OCI-LY7 (cell line): Measurements from ENCODE around the gene CLASP2. TPM values are rescaled to one million over a fixed set of nuclear protein-coding genes. Genes with fewer than 3 reads are reported as not detected.
A peak's percentile ranks its signal among the peaks of the same experiment; 100 is the strongest.

Source experiments
- BruUV-seq: library from RNA; stranded (reverse); fragments of 400-500 nt; replicated peaks from 2 replicates; lab custom pipeline; 2021; lab: Mats Ljungman, UMichigan
- CTCF ChIA-PET: fragments of 300-600 bp; sonication (Branson Sonifier 250); formaldehyde crosslinking; loops from one replicate; lab custom pipeline; 2022; ENCODE audit warnings: antibody characterized with exemption; ENCODE audit not compliant: unreplicated experiment; lab: Charles Lee
- POLR2A ChIA-PET: fragments of 300-600 bp; sonication (Branson Sonifier 250); formaldehyde crosslinking; loops from one replicate; lab custom pipeline; 2022; ENCODE audit warnings: antibody characterized with exemption; lab: Charles Lee
- DNase-seq: peaks from one replicate; pipeline ENCODE4 v3.0.0-alpha.2; 2015; ENCODE audit warnings: low spot score
- H2AFZ ChIP-seq: fragments of 200-600 bp; sonication (generic), shearing (Covaris generic); 2 replicates; pipeline ENCODE4 v1.6.1; 2014; ENCODE audit warnings: mild to moderate bottlenecking, antibody characterized with exemption, low read length, moderate library complexity
- H3K27ac ChIP-seq: fragments of 200-600 bp; sonication (generic); 2 replicates; pipeline ENCODE4 v1.5.1; 2014; ENCODE audit warnings: mixed run types, low read depth, mild to moderate bottlenecking, moderate library complexity, low read length, inconsistent platforms; ENCODE audit not compliant: poor library complexity, severe bottlenecking
- H3K36me3 ChIP-seq: fragments of 200-600 bp; sonication (generic); 2 replicates; pipeline ENCODE4 v1.6.1; 2014; ENCODE audit warnings: mild to moderate bottlenecking, antibody characterized with exemption, low read length, moderate library complexity, mixed read lengths; ENCODE audit not compliant: insufficient read depth
- H3K4me1 ChIP-seq: fragments of 200-600 bp; sonication (generic); 2 replicates; pipeline ENCODE4 v1.5.1; 2014; ENCODE audit warnings: mild to moderate bottlenecking, low read length; ENCODE audit not compliant: insufficient read depth, poor library complexity, severe bottlenecking
- H3K4me2 ChIP-seq: fragments of 200-600 bp; sonication (generic); 2 replicates; pipeline ENCODE4 v1.6.1; 2014; ENCODE audit warnings: mild to moderate bottlenecking, low read length
- H3K4me3 ChIP-seq: fragments of 200-600 bp; sonication (generic); 2 replicates; pipeline ENCODE4 v1.5.1; 2014; ENCODE audit warnings: mild to moderate bottlenecking, low read depth, low read length; ENCODE audit not compliant: poor library complexity, severe bottlenecking
- H3K79me2 ChIP-seq: fragments of 200-600 bp; sonication (generic); 2 replicates; pipeline ENCODE4 v1.6.1; 2016; ENCODE audit warnings: low read depth, mild to moderate bottlenecking, low read length, moderate library complexity, mixed read lengths; ENCODE audit not compliant: insufficient read depth
- H3K9me2 ChIP-seq: fragments of 200-600 bp; sonication (generic); 2 replicates; pipeline ENCODE4 v1.6.1; 2016; ENCODE audit warnings: mild to moderate bottlenecking, low read length, mixed read lengths; ENCODE audit not compliant: insufficient read depth
- H3K9me3 ChIP-seq: fragments of 200-600 bp; sonication (generic); 2 replicates; pipeline ENCODE4 v1.6.1; 2014; ENCODE audit warnings: mild to moderate bottlenecking, mixed run types, low read length, mixed read lengths
- H4K20me1 ChIP-seq: fragments of 200-600 bp; sonication (generic); 2 replicates; pipeline ENCODE4 v1.6.1; 2014; ENCODE audit warnings: mild to moderate bottlenecking, antibody characterized with exemption, low read length, moderate library complexity, mixed read lengths; ENCODE audit not compliant: insufficient read depth
- EZH2phosphoT487 ChIP-seq: fragments of 200-600 bp; sonication (generic); IDR thresholded peaks from 2 replicates; pipeline ENCODE4 v1.6.1; 2018; ENCODE audit warnings: low read depth, borderline replicate concordance, mild to moderate bottlenecking, mixed run types, antibody characterized with exemption, low read length, moderate library complexity, mixed read lengths
- intact Hi-C: fragments of 100-400 bp; cut with micrococcal nuclease; formaldehyde crosslinking; loops from one replicate; pipeline ENCODE4 v1.10.0; 2022; ENCODE audit not compliant: unreplicated experiment
- total RNA-seq, 2 experiments: library from RNA; depleted of rRNA in 1 of 2; stranded (reverse); fragments of >200 nt in 1 of 2; shearing (Covaris generic) in 1 of 2; gene quantifications; 2 replicates each; pipeline ENCODE4 v1.2.3, GENCODE V29; 2014 to 2022
- TF ChIP-seq, protein P1 (sequence below): fragments of 200-600 bp; sonication (generic); conservative IDR thresholded peaks from 2 replicates; pipeline ENCODE4 v1.5.1; 2014; ENCODE audit warnings: mild to moderate bottlenecking, antibody characterized with exemption, low read length, moderate library complexity, mixed read lengths

CLASP2 gene
- total RNA-seq, 2 experiments from 2014 or later: 95.5 to 99.1 TPM

DNA sequence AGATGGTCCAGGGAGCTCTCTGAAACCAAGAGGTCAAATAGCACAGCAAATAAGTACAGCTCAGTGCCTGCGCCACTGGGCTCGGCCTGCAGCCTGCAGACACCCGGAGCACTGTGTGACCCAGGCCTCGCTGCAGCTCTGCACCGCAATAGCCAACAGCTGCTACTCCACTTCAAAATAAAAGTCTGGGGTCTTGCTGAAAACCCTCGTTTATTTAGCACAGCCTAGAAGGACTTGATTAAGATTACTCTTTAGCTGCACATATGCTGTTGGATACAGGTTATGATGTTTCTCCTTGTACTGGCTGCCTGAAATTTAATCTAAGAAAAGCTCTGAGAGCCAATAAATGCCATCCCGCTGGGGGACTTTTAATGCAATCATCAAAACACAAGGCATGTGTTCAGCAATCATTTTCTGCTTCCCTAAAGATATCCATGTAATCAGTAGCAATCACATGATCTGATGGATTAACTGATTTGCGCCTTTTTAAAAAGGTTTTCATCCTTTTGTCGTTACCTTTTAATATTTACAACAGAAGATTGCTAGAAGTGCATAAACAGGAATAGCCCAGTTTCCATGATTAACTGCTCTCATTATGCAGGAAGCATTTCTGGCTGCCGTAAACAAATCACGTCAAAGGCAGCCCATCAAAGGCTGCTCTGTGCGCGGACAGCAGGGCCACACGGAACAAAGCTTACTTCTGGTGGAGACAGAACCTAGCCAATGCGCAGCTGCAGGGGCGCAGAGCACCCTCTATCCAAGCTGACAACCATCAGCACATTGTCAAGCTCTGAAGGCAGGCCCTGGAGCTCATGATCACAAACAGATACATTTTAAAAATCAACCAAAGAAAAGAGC, 58.8 kb downstream of the CLASP2 start:
- ChIA-PET CTCF (interaction anchor here (2.1 kb wide), 1 partner anchor 140 kb away, joined by 6 read pairs; the partner anchor contains the start of gene PDCD6IP), POLR2A (interaction anchor here (0.6 to 3.1 kb wide), 25 partner anchors 9 to 603 kb away, joined by 3 to 28 read pairs (median 6); partner anchors contain the start of genes CLASP2, PDCD6IP and UBP1)
- Histone ChIP-seq H3K36me3 (peaks cover 11% of the 10 kb centered on the region), H4K20me1 (no peaks in the 10 kb centered on the region), H3K4me3 (peak overlapping the region; percentile 61), H3K27ac (peak overlapping the region; percentile 71), H3K9me3 (no peaks in the 10 kb centered on the region), H2AFZ (peak overlapping the region; percentile 74), H3K9me2 (no peaks in the 10 kb centered on the region), H3K4me2 (peak overlapping the region; percentile 84), H3K79me2 (peaks cover 49% of the 10 kb centered on the region; the same call in 1 of the 2 replicates), H3K4me1 (peaks cover 40% of the 10 kb centered on the region)
- TF ChIP-seq, protein P1, sequence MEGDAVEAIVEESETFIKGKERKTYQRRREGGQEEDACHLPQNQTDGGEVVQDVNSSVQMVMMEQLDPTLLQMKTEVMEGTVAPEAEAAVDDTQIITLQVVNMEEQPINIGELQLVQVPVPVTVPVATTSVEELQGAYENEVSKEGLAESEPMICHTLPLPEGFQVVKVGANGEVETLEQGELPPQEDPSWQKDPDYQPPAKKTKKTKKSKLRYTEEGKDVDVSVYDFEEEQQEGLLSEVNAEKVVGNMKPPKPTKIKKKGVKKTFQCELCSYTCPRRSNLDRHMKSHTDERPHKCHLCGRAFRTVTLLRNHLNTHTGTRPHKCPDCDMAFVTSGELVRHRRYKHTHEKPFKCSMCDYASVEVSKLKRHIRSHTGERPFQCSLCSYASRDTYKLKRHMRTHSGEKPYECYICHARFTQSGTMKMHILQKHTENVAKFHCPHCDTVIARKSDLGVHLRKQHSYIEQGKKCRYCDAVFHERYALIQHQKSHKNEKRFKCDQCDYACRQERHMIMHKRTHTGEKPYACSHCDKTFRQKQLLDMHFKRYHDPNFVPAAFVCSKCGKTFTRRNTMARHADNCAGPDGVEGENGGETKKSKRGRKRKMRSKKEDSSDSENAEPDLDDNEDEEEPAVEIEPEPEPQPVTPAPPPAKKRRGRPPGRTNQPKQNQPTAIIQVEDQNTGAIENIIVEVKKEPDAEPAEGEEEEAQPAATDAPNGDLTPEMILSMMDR: 0 out of 2 replicates have a peak, but pooled peaks have one; percentile 26
- no peak for TF ChIP-seq EZH2phosphoT487
- BruUV-seq: no TSS peak
- DNase-seq: peak; percentile 86
- intact Hi-C loops: loop anchor here (1.0 to 2.0 kb wide), 3 partner anchors 57 to 218 kb away; partner anchors contain the start of genes PDCD6IP and UBP1

DNA sequence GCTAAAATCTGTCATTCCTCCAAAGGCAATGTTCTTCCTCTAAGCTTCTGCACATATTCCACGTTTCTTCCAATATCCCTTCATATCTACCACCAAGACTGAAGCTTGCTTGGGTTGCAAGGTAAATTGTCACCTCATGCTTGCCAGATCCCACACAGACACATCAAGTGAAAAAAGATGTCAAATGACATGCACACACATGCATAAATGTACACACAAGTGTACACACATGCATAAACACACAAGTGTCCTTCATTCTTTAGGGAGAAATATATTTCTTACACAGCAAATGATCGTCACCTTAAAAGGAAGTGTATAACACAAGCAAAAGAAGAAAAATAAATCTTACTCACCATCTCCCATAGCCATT, 59.4 kb downstream of the CLASP2 start:
- Histone ChIP-seq H3K27ac (peak overlapping the region; percentile 71), H2AFZ (peak overlapping the region; percentile 74; the same call in 1 of the 2 replicates), H3K4me1 (peaks cover 40% of the 10 kb centered on the region), H3K9me2 (no peaks in the 10 kb centered on the region), H3K79me2 (peaks cover 54% of the 10 kb centered on the region; the same call in 1 of the 2 replicates), H3K9me3 (no peaks in the 10 kb centered on the region), H3K4me2 (peak overlapping the region; percentile 84), H4K20me1 (no peaks in the 10 kb centered on the region), H3K4me3 (peak overlapping the region; percentile 61), H3K36me3 (peaks cover 11% of the 10 kb centered on the region)
- ChIA-PET CTCF (interaction anchor here (2.1 kb wide), 1 partner anchor 140 kb away, joined by 6 read pairs; the partner anchor contains the start of gene PDCD6IP), POLR2A (interaction anchor here (0.5 to 3.1 kb wide), 18 partner anchors 10 to 218 kb away, joined by 3 to 28 read pairs (median 7); partner anchors contain the start of genes CLASP2, PDCD6IP and UBP1)
- peak; percentile 8 for DNase-seq
- TF ChIP-seq, protein P1: no peak
- BruUV-seq: no TSS peak
- intact Hi-C loops: loop anchor here (2.0 kb wide), 2 partner anchors 140 to 218 kb away; partner anchors contain the start of genes PDCD6IP and UBP1
